Left cardiac atrium (tissue), 4 donors: Measurements from ENCODE around the gene UPK3A. TPM values are rescaled to one million over a fixed set of nuclear protein-coding genes. Genes with fewer than 3 reads are reported as not detected.
A peak's percentile ranks its signal among the peaks of the same experiment; 100 is the strongest.

Source experiments
- ATAC-seq, 2 donors: fragments of 200-7000 bp; cut with Tn5 transposase; one replicate each; pipeline ENCODE4 v1.9.1; 2020; ENCODE audit warnings: mild to moderate bottlenecking in 2 of 2, moderate library complexity in 2 of 2
- DNase-seq: peaks from one replicate; pipeline ENCODE4 v3.0.0-alpha.2; 2020
- intact Hi-C, 2 donors: fragments of 100-400 bp; cut with DNase I; formaldehyde crosslinking; loops; one replicate each; pipeline versions ENCODE4 v1.14.1 to v1.15.1; 2022 to 2023
- total RNA-seq, 2 donors: library from RNA; stranded (reverse); fragmentation: NEBNext Ultra II Directional; extraction: Animal tissue kit (Norgen Biotek cat#: 25700); gene quantifications; one replicate each; pipeline ENCODE4 v1.2.1, GENCODE V29; 2021
- donor health status: DM: no; HTN: yes; CAD: no.
- donor health status: DM: no; HTN: yes; CAD: no; lungs with severe emphysema.
- donor health status: DM: yes; HTN: yes; CAD: no.
- donor health status: Dilated cardiomyopathy.

UPK3A gene
- total RNA-seq, 2 donors from 2014 or later, result 0.29 TPM; not detected in 1

- DNase-seq (peak; percentile 88), ATAC-seq (peak; percentile 52 to 62)
- intact Hi-C loops, result no loop called here
Measured at GRCh38 chr22:45336971-45337431, 52.3 kb downstream of the UPK3A start.

- ATAC-seq (no peak), DNase-seq (no peak)
- intact Hi-C loops, result no loop called here
Measured at GRCh38 chr22:45337536-45337935, 52.8 kb downstream of the UPK3A start.

GRCh38 chr22:45338795-45339194 lies 54.0 kb downstream of the UPK3A start:
- ATAC-seq, result no peak
- no peak for DNase-seq
- intact Hi-C loops, result no loop called here

- ATAC-seq (no peak), DNase-seq (no peak)
- intact Hi-C loops, result loop anchor here in 1 of 2 donors (10.0 kb wide), 1 partner anchor 74 kb away; the partner anchor contains the start of genes RIBC2 and SMC1B
Measured at GRCh38 chr22:45340323-45340722, 55.6 kb downstream of the UPK3A start.

GRCh38 chr22:45341498-45341897 lies 56.7 kb downstream of the UPK3A start:
- no peak for DNase-seq
- peak; percentile 35 to 53 for ATAC-seq
- intact Hi-C loops, result loop anchor here in 1 of 2 donors (10.0 kb wide), 1 partner anchor 73 kb away; the partner anchor contains the start of genes RIBC2 and SMC1B

GRCh38 chr22:45343143-45343542 lies 58.4 kb downstream of the UPK3A start:
- intact Hi-C loops, result loop anchor here in 1 of 2 donors (10.0 kb wide), 1 partner anchor 72 kb away; the partner anchor contains the start of genes RIBC2 and SMC1B
- ATAC-seq (no peak), DNase-seq (no peak)

- DNase-seq (no peak), ATAC-seq (peak; percentile 58 to 64)
Measured at GRCh38 chr22:45344334-45344733, 59.6 kb downstream of the UPK3A start.

More at GRCh38 chr22:45344334-45344733, 59.6 kb downstream of the UPK3A start:
- intact Hi-C loops, result loop anchor here in 1 of 2 donors (10.0 kb wide), 1 partner anchor 70 kb away; the partner anchor contains the start of genes RIBC2 and SMC1B

Other genes with a start within 250 kb of the UPK3A start
- gene NUP50, start 121.0 kb upstream of the UPK3A start, total RNA-seq, result 10 to 100 TPM; 21.9 to 25.0 TPM
- gene KIAA0930, start 44.1 kb upstream of the UPK3A start, total RNA-seq, result 10 to 100 TPM; 25.8 to 38.5 TPM
- gene FAM118A, start 25.0 kb downstream of the UPK3A start, total RNA-seq, result 10 to 100 TPM; 20.9 to 23.5 TPM
- not detected for gene SMC1B, start 128.7 kb downstream of the UPK3A start, total RNA-seq
- gene RIBC2, start 128.7 kb downstream of the UPK3A start, total RNA-seq, result under 1 TPM; 0.39 to 0.47 TPM
- gene FBLN1, start 217.9 kb downstream of the UPK3A start, total RNA-seq, result 100 to 1,000 TPM; 251 to 348 TPM